HEK293 (cell line): Measurements from ENCODE around the gene GNAS.

Experiments used
- CTCF ChIA-PET: fragments of 350-600 bp; formaldehyde crosslinking; extraction: SDS; loops from one replicate; lab custom pipeline; 2021; ENCODE audit warnings: antibody characterized with exemption; lab: Yijun Ruan, JAX
- POLR2A ChIA-PET: fragments of 300-600 bp; formaldehyde crosslinking; extraction: SDS; loops from one replicate; lab custom pipeline; 2020; ENCODE audit warnings: antibody characterized with exemption, inconsistent platforms; lab: Yijun Ruan, JAX
- H3K27ac ChIP-seq: fragments of 200-500 bp; sonication (Bioruptor generic); 2 replicates; pipeline ENCODE4 v1.5.1; 2014; ENCODE audit warnings: low read depth, low read length, control low read depth, inconsistent platforms; ENCODE audit errors: extremely low read depth
- H3K36me3 ChIP-seq, 2 experiments: fragments of 200-500 bp in 1 of 2; sonication (Bioruptor generic) in 1 of 2; 1 replicate in 1 of 2; 2 replicates in 1 of 2; pipeline ENCODE4 v1.5.1; 2014 to 2017; ENCODE audit warnings: inconsistent platforms in 2 of 2, low read length in 2 of 2; ENCODE audit not compliant: control insufficient read depth in 2 of 2, insufficient read depth in 1 of 2
- H3K4me1 ChIP-seq: fragments of 200-500 bp; sonication (Bioruptor generic); 2 replicates; pipeline ENCODE4 v1.5.1; 2014; ENCODE audit warnings: mild to moderate bottlenecking, low read length, inconsistent platforms; ENCODE audit not compliant: control insufficient read depth, insufficient read depth
- H3K4me3 ChIP-seq: 2 replicates; pipeline ENCODE4 v1.5.1; 2011; ENCODE audit warnings: low read depth, mild to moderate bottlenecking, control low read depth, low read length, moderate library complexity
- H3K9me3 ChIP-seq: fragments of 200-500 bp; sonication (Bioruptor generic); 2 replicates; pipeline ENCODE4 v1.5.1; 2014; ENCODE audit warnings: low read depth, low read length, inconsistent platforms; ENCODE audit not compliant: control insufficient read depth, insufficient read depth
- FEZF1 ChIP-seq: fragments of 450-650 bp; formaldehyde crosslinking; IDR thresholded peaks from 2 replicates; pipeline ENCODE4 v1.5.1; 2016; ENCODE audit warnings: missing biosample characterization, missing genetic modification characterization
- KLF10 ChIP-seq: fragments of 450-650 bp; IDR thresholded peaks from 2 replicates; pipeline ENCODE4 v1.5.1; 2018; ENCODE audit warnings: missing biosample characterization, mild to moderate bottlenecking, missing genetic modification characterization
- PRDM1 ChIP-seq: fragments of 450-650 bp; formaldehyde crosslinking; IDR thresholded peaks from 2 replicates; pipeline ENCODE4; 2016; ENCODE audit warnings: missing biosample characterization, missing genetic modification characterization
- ZBTB48 ChIP-seq: fragments of 450-650 bp; formaldehyde crosslinking; IDR thresholded peaks from 2 replicates; pipeline ENCODE4 v1.5.1; 2016; ENCODE audit warnings: missing biosample characterization, missing genetic modification characterization
- ZBTB8A ChIP-seq: fragments of 450-650 bp; formaldehyde crosslinking; IDR thresholded peaks from 2 replicates; pipeline ENCODE4 v1.5.1; 2016; ENCODE audit warnings: missing biosample characterization, missing genetic modification characterization
- ZFP69B ChIP-seq: fragments of 450-650 bp; formaldehyde crosslinking; IDR thresholded peaks from 2 replicates; pipeline ENCODE4 v1.5.1; 2016; ENCODE audit warnings: missing biosample characterization, missing genetic modification characterization
- ZNF239 ChIP-seq: fragments of 450-650 bp; formaldehyde crosslinking; IDR thresholded peaks from 2 replicates; pipeline ENCODE4 v1.5.1; 2016; ENCODE audit warnings: missing biosample characterization, missing genetic modification characterization
- ZNF324 ChIP-seq: fragments of 450-650 bp; formaldehyde crosslinking; IDR thresholded peaks from 2 replicates; pipeline ENCODE4 v1.5.1; 2016; ENCODE audit warnings: missing biosample characterization, missing genetic modification characterization
- ZNF416 ChIP-seq: fragments of 450-650 bp; formaldehyde crosslinking; IDR thresholded peaks from 2 replicates; pipeline ENCODE4 v1.5.1; 2016; ENCODE audit warnings: missing biosample characterization, missing genetic modification characterization
- ZNF514 ChIP-seq: fragments of 450-650 bp; formaldehyde crosslinking; IDR thresholded peaks from 2 replicates; pipeline ENCODE4 v1.5.1; 2016; ENCODE audit warnings: missing biosample characterization, missing genetic modification characterization
- ZNF623 ChIP-seq: fragments of 450-650 bp; formaldehyde crosslinking; IDR thresholded peaks from 2 replicates; pipeline ENCODE4 v1.5.1; 2016; ENCODE audit warnings: missing biosample characterization, missing genetic modification characterization
- ZNF658 ChIP-seq: fragments of 450-650 bp; formaldehyde crosslinking; IDR thresholded peaks from 2 replicates; pipeline ENCODE4; 2016; ENCODE audit warnings: missing biosample characterization, missing genetic modification characterization
- ZNF670 ChIP-seq: fragments of 450-650 bp; formaldehyde crosslinking; IDR thresholded peaks from 2 replicates; pipeline ENCODE4 v1.5.1; 2016; ENCODE audit warnings: missing biosample characterization, missing genetic modification characterization, low read depth
- ZNF707 ChIP-seq: fragments of 450-650 bp; formaldehyde crosslinking; IDR thresholded peaks from 2 replicates; pipeline ENCODE4 v1.5.1; 2016; ENCODE audit warnings: missing biosample characterization, missing genetic modification characterization
- ZNF792 ChIP-seq: fragments of 450-650 bp; formaldehyde crosslinking; IDR thresholded peaks from 2 replicates; pipeline ENCODE4 v1.5.1; 2016; ENCODE audit warnings: missing biosample characterization, missing genetic modification characterization
- ZNF830 ChIP-seq: fragments of 450-650 bp; IDR thresholded peaks from 2 replicates; pipeline ENCODE4 v1.5.0; 2018; ENCODE audit warnings: missing biosample characterization, missing genetic modification characterization, low read depth, mild to moderate bottlenecking, moderate library complexity
- ZSCAN16 ChIP-seq: fragments of 450-650 bp; formaldehyde crosslinking; IDR thresholded peaks from 2 replicates; pipeline ENCODE4 v1.5.1; 2016; ENCODE audit warnings: missing biosample characterization, missing genetic modification characterization
- TF ChIP-seq, protein P1 (sequence below): fragments of 450-650 bp; formaldehyde crosslinking; IDR thresholded peaks from 2 replicates; pipeline ENCODE4 v1.5.1; 2016; ENCODE audit warnings: missing biosample characterization, missing genetic modification characterization, borderline replicate concordance
- TF ChIP-seq, protein P2 (sequence below): IDR thresholded peaks from 2 replicates; pipeline ENCODE4 v1.6.1; 2011; ENCODE audit warnings: mild to moderate bottlenecking, low read depth, low read length, borderline replicate concordance
- TF ChIP-seq, protein P3 (sequence below): fragments of 450-650 bp; formaldehyde crosslinking; IDR thresholded peaks from 2 replicates; pipeline ENCODE4 v1.5.1; 2017; ENCODE audit warnings: missing biosample characterization, missing genetic modification characterization
- TF ChIP-seq, protein P4 (sequence below): fragments of 450-650 bp; formaldehyde crosslinking; conservative IDR thresholded peaks from 2 replicates; pipeline ENCODE4 v1.5.1; 2016; ENCODE audit warnings: low read depth, missing biosample characterization, missing genetic modification characterization

GNAS gene

DNA sequence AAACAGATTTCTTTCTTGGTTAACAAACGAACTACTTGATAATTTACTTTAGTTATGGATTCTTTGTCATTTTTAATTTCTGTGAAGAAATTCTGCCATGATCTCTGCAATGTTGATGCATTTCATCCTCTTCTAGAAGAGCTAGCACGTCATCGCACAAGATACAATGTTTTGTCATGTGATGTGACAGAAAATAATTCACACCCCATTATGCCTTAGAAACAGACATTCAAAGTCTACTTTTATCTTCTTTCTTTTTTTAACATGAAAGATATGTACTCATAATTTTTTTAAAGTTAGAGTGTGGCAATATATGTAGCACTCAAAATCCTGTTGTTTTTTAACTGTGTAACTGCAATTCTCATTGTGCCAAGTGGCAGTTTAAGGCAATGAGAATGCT lies 89.0 kb downstream of the GNAS start:
- ChIA-PET POLR2A (no interaction called here), CTCF (interaction anchor here (0.6 to 0.7 kb wide), 2 partner anchors 13 to 145 kb away, joined by 3 read pairs; no protein-coding TSS in a partner anchor)
- Histone ChIP-seq H3K36me3 (no peaks in the 10 kb centered on the region), H3K4me1 (no peaks in the 10 kb centered on the region), H3K4me3 (no peak overlapping the region), H3K9me3 (no peaks in the 10 kb centered on the region), H3K27ac (no peak overlapping the region)
- TF ChIP-seq ZNF514 (no peak), ZBTB8A (no peak), ZSCAN16 (no peak), ZNF324 (no peak), ZNF416 (tag by site-specific recombination) (no peak), ZNF707 (tag by site-specific recombination) (no peak), ZNF670 (tag by site-specific recombination) (no peak), ZNF830 (no peak), ZNF792 (tag by site-specific recombination) (no peak), ZNF658 (tag by site-specific recombination) (no peak), ZNF239 (no peak), PRDM1 (tag by site-specific recombination) (no peak)
- TF ChIP-seq, protein P1, sequence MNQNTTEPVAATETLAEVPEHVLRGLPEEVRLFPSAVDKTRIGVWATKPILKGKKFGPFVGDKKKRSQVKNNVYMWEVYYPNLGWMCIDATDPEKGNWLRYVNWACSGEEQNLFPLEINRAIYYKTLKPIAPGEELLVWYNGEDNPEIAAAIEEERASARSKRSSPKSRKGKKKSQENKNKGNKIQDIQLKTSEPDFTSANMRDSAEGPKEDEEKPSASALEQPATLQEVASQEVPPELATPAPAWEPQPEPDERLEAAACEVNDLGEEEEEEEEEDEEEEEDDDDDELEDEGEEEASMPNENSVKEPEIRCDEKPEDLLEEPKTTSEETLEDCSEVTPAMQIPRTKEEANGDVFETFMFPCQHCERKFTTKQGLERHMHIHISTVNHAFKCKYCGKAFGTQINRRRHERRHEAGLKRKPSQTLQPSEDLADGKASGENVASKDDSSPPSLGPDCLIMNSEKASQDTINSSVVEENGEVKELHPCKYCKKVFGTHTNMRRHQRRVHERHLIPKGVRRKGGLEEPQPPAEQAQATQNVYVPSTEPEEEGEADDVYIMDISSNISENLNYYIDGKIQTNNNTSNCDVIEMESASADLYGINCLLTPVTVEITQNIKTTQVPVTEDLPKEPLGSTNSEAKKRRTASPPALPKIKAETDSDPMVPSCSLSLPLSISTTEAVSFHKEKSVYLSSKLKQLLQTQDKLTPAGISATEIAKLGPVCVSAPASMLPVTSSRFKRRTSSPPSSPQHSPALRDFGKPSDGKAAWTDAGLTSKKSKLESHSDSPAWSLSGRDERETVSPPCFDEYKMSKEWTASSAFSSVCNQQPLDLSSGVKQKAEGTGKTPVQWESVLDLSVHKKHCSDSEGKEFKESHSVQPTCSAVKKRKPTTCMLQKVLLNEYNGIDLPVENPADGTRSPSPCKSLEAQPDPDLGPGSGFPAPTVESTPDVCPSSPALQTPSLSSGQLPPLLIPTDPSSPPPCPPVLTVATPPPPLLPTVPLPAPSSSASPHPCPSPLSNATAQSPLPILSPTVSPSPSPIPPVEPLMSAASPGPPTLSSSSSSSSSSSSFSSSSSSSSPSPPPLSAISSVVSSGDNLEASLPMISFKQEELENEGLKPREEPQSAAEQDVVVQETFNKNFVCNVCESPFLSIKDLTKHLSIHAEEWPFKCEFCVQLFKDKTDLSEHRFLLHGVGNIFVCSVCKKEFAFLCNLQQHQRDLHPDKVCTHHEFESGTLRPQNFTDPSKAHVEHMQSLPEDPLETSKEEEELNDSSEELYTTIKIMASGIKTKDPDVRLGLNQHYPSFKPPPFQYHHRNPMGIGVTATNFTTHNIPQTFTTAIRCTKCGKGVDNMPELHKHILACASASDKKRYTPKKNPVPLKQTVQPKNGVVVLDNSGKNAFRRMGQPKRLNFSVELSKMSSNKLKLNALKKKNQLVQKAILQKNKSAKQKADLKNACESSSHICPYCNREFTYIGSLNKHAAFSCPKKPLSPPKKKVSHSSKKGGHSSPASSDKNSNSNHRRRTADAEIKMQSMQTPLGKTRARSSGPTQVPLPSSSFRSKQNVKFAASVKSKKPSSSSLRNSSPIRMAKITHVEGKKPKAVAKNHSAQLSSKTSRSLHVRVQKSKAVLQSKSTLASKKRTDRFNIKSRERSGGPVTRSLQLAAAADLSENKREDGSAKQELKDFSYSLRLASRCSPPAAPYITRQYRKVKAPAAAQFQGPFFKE (tag by site-specific recombination) = no peak

DNA sequence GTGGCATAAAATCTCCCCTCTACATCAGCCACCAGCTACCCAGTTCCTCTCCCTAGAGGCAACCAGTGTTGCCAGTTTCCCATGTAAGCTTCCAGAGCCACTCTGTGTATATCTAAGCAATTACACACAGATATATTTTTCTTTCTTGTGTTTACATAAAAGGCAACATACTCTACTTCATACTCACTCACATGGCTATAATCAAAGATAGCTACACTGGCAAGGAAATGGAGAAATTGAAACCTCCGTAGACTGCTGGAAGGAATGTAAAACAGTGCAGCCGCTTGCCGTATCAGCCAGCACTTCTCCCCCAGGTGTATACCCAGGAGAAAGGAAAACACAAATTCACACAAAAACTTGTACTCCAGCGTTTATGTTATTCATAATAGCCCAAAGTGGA lies 90.0 kb downstream of the GNAS start:
- CTCF ChIA-PET = interaction anchor here (0.6 kb wide), 1 partner anchor 24 kb away, joined by 5 read pairs; no protein-coding TSS in a partner anchor
- POLR2A ChIA-PET = no interaction called here
- no peak overlapping the region for H3K27ac ChIP-seq
- H3K4me3 ChIP-seq = no peak overlapping the region
- no peaks in the 10 kb centered on the region for H3K36me3 ChIP-seq
- no peaks in the 10 kb centered on the region for H3K9me3 ChIP-seq
- TF ChIP-seq, protein P2, sequence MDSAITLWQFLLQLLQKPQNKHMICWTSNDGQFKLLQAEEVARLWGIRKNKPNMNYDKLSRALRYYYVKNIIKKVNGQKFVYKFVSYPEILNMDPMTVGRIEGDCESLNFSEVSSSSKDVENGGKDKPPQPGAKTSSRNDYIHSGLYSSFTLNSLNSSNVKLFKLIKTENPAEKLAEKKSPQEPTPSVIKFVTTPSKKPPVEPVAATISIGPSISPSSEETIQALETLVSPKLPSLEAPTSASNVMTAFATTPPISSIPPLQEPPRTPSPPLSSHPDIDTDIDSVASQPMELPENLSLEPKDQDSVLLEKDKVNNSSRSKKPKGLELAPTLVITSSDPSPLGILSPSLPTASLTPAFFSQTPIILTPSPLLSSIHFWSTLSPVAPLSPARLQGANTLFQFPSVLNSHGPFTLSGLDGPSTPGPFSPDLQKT = no peak
- TF ChIP-seq, protein P3, sequence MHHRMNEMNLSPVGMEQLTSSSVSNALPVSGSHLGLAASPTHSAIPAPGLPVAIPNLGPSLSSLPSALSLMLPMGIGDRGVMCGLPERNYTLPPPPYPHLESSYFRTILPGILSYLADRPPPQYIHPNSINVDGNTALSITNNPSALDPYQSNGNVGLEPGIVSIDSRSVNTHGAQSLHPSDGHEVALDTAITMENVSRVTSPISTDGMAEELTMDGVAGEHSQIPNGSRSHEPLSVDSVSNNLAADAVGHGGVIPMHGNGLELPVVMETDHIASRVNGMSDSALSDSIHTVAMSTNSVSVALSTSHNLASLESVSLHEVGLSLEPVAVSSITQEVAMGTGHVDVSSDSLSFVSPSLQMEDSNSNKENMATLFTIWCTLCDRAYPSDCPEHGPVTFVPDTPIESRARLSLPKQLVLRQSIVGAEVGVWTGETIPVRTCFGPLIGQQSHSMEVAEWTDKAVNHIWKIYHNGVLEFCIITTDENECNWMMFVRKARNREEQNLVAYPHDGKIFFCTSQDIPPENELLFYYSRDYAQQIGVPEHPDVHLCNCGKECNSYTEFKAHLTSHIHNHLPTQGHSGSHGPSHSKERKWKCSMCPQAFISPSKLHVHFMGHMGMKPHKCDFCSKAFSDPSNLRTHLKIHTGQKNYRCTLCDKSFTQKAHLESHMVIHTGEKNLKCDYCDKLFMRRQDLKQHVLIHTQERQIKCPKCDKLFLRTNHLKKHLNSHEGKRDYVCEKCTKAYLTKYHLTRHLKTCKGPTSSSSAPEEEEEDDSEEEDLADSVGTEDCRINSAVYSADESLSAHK (tag by site-specific recombination) = peak; percentile 38; the same call in 1 of the 2 replicates
- no peak for TF ChIP-seq FEZF1 (tag by site-specific recombination)
- no peak for TF ChIP-seq ZFP69B (tag by site-specific recombination)
- TF ChIP-seq KLF10 (tag by site-specific recombination) = no peak
- TF ChIP-seq ZBTB48 (tag by site-specific recombination) = no peak
- TF ChIP-seq, protein P4, sequence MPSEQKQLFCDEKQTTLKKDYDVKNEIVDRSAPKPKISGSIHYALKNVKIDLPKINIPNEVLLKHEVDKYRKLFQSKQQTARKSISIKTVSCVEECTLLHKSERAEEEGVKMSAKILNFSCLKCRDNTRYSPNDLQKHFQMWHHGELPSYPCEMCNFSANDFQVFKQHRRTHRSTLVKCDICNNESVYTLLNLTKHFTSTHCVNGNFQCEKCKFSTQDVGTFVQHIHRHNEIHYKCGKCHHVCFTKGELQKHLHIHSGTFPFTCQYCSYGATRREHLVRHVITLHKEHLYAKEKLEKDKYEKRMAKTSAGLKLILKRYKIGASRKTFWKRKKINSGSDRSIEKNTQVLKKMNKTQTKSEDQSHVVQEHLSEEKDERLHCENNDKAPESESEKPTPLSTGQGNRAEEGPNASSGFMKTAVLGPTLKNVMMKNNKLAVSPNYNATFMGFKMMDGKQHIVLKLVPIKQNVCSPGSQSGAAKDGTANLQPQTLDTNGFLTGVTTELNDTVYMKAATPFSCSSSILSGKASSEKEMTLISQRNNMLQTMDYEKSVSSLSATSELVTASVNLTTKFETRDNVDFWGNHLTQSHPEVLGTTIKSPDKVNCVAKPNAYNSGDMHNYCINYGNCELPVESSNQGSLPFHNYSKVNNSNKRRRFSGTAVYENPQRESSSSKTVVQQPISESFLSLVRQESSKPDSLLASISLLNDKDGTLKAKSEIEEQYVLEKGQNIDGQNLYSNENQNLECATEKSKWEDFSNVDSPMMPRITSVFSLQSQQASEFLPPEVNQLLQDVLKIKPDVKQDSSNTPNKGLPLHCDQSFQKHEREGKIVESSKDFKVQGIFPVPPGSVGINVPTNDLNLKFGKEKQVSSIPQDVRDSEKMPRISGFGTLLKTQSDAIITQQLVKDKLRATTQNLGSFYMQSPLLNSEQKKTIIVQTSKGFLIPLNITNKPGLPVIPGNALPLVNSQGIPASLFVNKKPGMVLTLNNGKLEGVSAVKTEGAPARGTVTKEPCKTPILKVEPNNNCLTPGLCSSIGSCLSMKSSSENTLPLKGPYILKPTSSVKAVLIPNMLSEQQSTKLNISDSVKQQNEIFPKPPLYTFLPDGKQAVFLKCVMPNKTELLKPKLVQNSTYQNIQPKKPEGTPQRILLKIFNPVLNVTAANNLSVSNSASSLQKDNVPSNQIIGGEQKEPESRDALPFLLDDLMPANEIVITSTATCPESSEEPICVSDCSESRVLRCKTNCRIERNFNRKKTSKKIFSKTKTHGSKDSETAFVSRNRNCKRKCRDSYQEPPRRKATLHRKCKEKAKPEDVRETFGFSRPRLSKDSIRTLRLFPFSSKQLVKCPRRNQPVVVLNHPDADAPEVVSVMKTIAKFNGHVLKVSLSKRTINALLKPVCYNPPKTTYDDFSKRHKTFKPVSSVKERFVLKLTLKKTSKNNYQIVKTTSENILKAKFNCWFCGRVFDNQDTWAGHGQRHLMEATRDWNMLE (tag by site-specific recombination) = no peak
- no peak for TF ChIP-seq ZNF623 (tag by site-specific recombination)
- no peaks in the 10 kb centered on the region for H3K4me1 ChIP-seq
